GM12878 (cell line): ENCODE data around the gene SPINDOC. TPM values are rescaled to one million over a fixed set of nuclear protein-coding genes. Genes with fewer than 3 reads are reported as not detected.

Source experiments
- ATF7 ChIP-seq: fragments of 450-650 bp; IDR thresholded peaks from 2 replicates; pipeline ENCODE4 v1.6.1; 2016; ENCODE audit warnings: low read depth, mild to moderate bottlenecking
- JUNB ChIP-seq: IDR thresholded peaks from 2 replicates; pipeline ENCODE4 v1.6.1; 2016; ENCODE audit warnings: antibody characterized with exemption, mild to moderate bottlenecking
- MEF2A ChIP-seq: IDR thresholded peaks from 2 replicates; pipeline ENCODE4 v1.6.1; 2011; ENCODE audit warnings: low read depth, mild to moderate bottlenecking, low read length, moderate library complexity; ENCODE audit not compliant: insufficient read depth
- MYC ChIP-seq: IDR thresholded peaks from 2 replicates; pipeline ENCODE4 v1.6.1; 2011; ENCODE audit warnings: mild to moderate bottlenecking, low read length, moderate library complexity, inconsistent platforms; ENCODE audit not compliant: insufficient read depth, insufficient replicate concordance, insufficient read length, severe bottlenecking
- NFYA ChIP-seq: IDR thresholded peaks from 2 replicates; pipeline ENCODE4 v1.6.1; 2011; ENCODE audit warnings: low read depth, mild to moderate bottlenecking, low read length, improper control_type of control experiment, borderline replicate concordance
- NR2F1 ChIP-seq: fragments of 450-650 bp; conservative IDR thresholded peaks from 2 replicates; pipeline ENCODE4 v1.6.1; 2017; ENCODE audit warnings: mild to moderate bottlenecking
- POLR2AphosphoS5 ChIP-seq: IDR thresholded peaks from 2 replicates; pipeline ENCODE4 v1.6.1; 2011; ENCODE audit warnings: mild to moderate bottlenecking, low read length, inconsistent platforms
- SMAD1 ChIP-seq: fragments of 450-650 bp; IDR thresholded peaks from 2 replicates; pipeline ENCODE4 v1.6.1; 2018; ENCODE audit warnings: mild to moderate bottlenecking, low read depth; ENCODE audit not compliant: partially characterized antibody
- SP1 ChIP-seq: IDR thresholded peaks from one replicate; pipeline ENCODE4 v1.6.1; 2011; ENCODE audit warnings: low read depth, low read length
- SREBF1 ChIP-seq: IDR thresholded peaks from 2 replicates; pipeline ENCODE4 v1.6.1; 2012; ENCODE audit warnings: mild to moderate bottlenecking, low read length
- TAF1 ChIP-seq: IDR thresholded peaks from 2 replicates; pipeline ENCODE4 v1.6.1; 2011; ENCODE audit warnings: mild to moderate bottlenecking, low read depth, low read length, borderline replicate concordance
- ZNF207 ChIP-seq: fragments of 450-650 bp; IDR thresholded peaks from 2 replicates; pipeline ENCODE4 v1.6.1; 2014; ENCODE audit warnings: antibody characterized with exemption, mild to moderate bottlenecking, borderline replicate concordance
- ZNF622 ChIP-seq: fragments of 450-650 bp; IDR thresholded peaks from 2 replicates; pipeline ENCODE4 v1.6.1; 2017; ENCODE audit warnings: mild to moderate bottlenecking, inconsistent platforms
- ZSCAN29 ChIP-seq: fragments of 450-650 bp; IDR thresholded peaks from 2 replicates; pipeline ENCODE4 v1.6.1; 2017; ENCODE audit warnings: mild to moderate bottlenecking, moderate library complexity
- polyA plus RNA-seq, 11 experiments: library from polyadenylated mRNA; depleted of rRNA in 4 of 11; unstranded in 6 of 11; stranded (reverse) in 5 of 11; fragments of >200 nt; fragmentation: Nextera tagmentation in 4 of 11; fragmentation: Illumina TruSeq in 1 of 11; extraction: Ambion mirVana in 4 of 11; extraction: Trizol in 1 of 11; gene quantifications; 1 replicate in 1 of 11; 2 replicates in 10 of 11; pipeline versions ENCODE4 v1.2.1 to v1.2.3, GENCODE V29; 2011 to 2016; ENCODE audit warnings: inconsistent platforms in 2 of 11, missing spikeins in 2 of 11, low read depth in 1 of 11
- total RNA-seq, 4 experiments: library from RNA; depleted of rRNA in 3 of 4; stranded (reverse); fragments of >200 nt in 3 of 4; fragmentation: Illumina TruSeq in 1 of 4; extraction: Trizol in 1 of 4; gene quantifications; 2 replicates each; pipeline versions ENCODE4 v1.2.1 to v1.2.3, GENCODE V29; 2013 to 2021
- TF ChIP-seq, protein P1 (sequence below): fragments of 450-650 bp; formaldehyde crosslinking; IDR thresholded peaks from 2 replicates; pipeline ENCODE4 v1.5.0; 2022; ENCODE audit warnings: mild to moderate bottlenecking, missing genetic modification characterization
- TF ChIP-seq, protein P2 (sequence below): IDR thresholded peaks from 2 replicates; pipeline ENCODE4 v1.6.1; 2011; ENCODE audit warnings: low read depth, low read length, improper control_type of control experiment, borderline replicate concordance
- TF ChIP-seq, protein P3 (sequence below): fragments of 450-650 bp; IDR thresholded peaks from 2 replicates; pipeline ENCODE4 v1.6.1; 2018; ENCODE audit warnings: mild to moderate bottlenecking, low read depth, moderate library complexity; ENCODE audit not compliant: partially characterized antibody
- TF ChIP-seq, protein P4 (sequence below): fragments of 450-650 bp; IDR thresholded peaks from 2 replicates; pipeline ENCODE4 v1.6.1; 2017; ENCODE audit warnings: mild to moderate bottlenecking, moderate library complexity

SPINDOC gene
- total and polyA plus RNA-seq, 10 of the 15 experiments (the other 5 are each of a cell fraction or from before 2014, with no cell fraction given), result 0.88 to 38.2 (median 16.9) TPM

- TF ChIP-seq, protein P1, sequence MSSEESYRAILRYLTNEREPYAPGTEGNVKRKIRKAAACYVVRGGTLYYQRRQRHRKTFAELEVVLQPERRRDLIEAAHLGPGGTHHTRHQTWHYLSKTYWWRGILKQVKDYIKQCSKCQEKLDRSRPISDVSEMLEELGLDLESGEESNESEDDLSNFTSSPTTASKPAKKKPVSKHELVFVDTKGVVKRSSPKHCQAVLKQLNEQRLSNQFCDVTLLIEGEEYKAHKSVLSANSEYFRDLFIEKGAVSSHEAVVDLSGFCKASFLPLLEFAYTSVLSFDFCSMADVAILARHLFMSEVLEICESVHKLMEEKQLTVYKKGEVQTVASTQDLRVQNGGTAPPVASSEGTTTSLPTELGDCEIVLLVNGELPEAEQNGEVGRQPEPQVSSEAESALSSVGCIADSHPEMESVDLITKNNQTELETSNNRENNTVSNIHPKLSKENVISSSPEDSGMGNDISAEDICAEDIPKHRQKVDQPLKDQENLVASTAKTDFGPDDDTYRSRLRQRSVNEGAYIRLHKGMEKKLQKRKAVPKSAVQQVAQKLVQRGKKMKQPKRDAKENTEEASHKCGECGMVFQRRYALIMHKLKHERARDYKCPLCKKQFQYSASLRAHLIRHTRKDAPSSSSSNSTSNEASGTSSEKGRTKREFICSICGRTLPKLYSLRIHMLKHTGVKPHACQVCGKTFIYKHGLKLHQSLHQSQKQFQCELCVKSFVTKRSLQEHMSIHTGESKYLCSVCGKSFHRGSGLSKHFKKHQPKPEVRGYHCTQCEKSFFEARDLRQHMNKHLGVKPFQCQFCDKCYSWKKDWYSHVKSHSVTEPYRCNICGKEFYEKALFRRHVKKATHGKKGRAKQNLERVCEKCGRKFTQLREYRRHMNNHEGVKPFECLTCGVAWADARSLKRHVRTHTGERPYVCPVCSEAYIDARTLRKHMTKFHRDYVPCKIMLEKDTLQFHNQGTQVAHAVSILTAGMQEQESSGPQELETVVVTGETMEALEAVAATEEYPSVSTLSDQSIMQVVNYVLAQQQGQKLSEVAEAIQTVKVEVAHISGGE (CRISPR knock-in tag), result no peak
- TF ChIP-seq SMAD1 (no peak), NR2F1 (peak; percentile 78), SREBF1 (no peak), JUNB (no peak), POLR2AphosphoS5 (0 out of 2 replicates have a peak, but pooled peaks have one; percentile 14), MYC (no peak), MEF2A (no peak), SP1 (peak; percentile 21), ZNF207 (no peak), ZSCAN29 (0 out of 2 replicates have a peak, but pooled peaks have one; percentile 65), ATF7 (no peak), ZNF622 (no peak), NFYA (no peak), TAF1 (0 out of 2 replicates have a peak, but pooled peaks have one; percentile 23)
- TF ChIP-seq, protein P2, sequence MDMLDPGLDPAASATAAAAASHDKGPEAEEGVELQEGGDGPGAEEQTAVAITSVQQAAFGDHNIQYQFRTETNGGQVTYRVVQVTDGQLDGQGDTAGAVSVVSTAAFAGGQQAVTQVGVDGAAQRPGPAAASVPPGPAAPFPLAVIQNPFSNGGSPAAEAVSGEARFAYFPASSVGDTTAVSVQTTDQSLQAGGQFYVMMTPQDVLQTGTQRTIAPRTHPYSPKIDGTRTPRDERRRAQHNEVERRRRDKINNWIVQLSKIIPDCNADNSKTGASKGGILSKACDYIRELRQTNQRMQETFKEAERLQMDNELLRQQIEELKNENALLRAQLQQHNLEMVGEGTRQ, result no peak
- TF ChIP-seq, protein P3, sequence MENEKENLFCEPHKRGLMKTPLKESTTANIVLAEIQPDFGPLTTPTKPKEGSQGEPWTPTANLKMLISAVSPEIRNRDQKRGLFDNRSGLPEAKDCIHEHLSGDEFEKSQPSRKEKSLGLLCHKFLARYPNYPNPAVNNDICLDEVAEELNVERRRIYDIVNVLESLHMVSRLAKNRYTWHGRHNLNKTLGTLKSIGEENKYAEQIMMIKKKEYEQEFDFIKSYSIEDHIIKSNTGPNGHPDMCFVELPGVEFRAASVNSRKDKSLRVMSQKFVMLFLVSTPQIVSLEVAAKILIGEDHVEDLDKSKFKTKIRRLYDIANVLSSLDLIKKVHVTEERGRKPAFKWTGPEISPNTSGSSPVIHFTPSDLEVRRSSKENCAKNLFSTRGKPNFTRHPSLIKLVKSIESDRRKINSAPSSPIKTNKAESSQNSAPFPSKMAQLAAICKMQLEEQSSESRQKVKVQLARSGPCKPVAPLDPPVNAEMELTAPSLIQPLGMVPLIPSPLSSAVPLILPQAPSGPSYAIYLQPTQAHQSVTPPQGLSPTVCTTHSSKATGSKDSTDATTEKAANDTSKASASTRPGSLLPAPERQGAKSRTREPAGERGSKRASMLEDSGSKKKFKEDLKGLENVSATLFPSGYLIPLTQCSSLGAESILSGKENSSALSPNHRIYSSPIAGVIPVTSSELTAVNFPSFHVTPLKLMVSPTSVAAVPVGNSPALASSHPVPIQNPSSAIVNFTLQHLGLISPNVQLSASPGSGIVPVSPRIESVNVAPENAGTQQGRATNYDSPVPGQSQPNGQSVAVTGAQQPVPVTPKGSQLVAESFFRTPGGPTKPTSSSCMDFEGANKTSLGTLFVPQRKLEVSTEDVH, result no peak
- TF ChIP-seq, protein P4, sequence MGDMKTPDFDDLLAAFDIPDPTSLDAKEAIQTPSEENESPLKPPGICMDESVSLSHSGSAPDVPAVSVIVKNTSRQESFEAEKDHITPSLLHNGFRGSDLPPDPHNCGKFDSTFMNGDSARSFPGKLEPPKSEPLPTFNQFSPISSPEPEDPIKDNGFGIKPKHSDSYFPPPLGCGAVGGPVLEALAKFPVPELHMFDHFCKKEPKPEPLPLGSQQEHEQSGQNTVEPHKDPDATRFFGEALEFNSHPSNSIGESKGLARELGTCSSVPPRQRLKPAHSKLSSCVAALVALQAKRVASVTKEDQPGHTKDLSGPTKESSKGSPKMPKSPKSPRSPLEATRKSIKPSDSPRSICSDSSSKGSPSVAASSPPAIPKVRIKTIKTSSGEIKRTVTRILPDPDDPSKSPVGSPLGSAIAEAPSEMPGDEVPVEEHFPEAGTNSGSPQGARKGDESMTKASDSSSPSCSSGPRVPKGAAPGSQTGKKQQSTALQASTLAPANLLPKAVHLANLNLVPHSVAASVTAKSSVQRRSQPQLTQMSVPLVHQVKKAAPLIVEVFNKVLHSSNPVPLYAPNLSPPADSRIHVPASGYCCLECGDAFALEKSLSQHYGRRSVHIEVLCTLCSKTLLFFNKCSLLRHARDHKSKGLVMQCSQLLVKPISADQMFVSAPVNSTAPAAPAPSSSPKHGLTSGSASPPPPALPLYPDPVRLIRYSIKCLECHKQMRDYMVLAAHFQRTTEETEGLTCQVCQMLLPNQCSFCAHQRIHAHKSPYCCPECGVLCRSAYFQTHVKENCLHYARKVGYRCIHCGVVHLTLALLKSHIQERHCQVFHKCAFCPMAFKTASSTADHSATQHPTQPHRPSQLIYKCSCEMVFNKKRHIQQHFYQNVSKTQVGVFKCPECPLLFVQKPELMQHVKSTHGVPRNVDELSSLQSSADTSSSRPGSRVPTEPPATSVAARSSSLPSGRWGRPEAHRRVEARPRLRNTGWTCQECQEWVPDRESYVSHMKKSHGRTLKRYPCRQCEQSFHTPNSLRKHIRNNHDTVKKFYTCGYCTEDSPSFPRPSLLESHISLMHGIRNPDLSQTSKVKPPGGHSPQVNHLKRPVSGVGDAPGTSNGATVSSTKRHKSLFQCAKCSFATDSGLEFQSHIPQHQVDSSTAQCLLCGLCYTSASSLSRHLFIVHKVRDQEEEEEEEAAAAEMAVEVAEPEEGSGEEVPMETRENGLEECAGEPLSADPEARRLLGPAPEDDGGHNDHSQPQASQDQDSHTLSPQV, result no peak
These were observed 25.6 kb downstream of the SPINDOC start, which contains the start of gene MARK2 (continued) for GRCh38 chr11:63838678-63839507.
